IPS-20b (cell line): ENCODE measurements around the gene C11orf86.

Source experiments
- H3K27ac ChIP-seq: one replicate; pipeline ENCODE4 v1.5.1; 2013; ENCODE audit warnings: low read length
- H3K27me3 ChIP-seq: 2 replicates; pipeline ENCODE4 v1.6.1; 2013; ENCODE audit warnings: mild to moderate bottlenecking, low read length, inconsistent platforms; ENCODE audit not compliant: insufficient read depth
- H3K36me3 ChIP-seq: 2 replicates; pipeline ENCODE4 v1.6.1; 2013; ENCODE audit warnings: low read depth, mild to moderate bottlenecking, inconsistent platforms, low read length, moderate library complexity; ENCODE audit not compliant: insufficient read depth
- H3K4me1 ChIP-seq: 2 replicates; pipeline ENCODE4 v1.6.1; 2013; ENCODE audit warnings: mild to moderate bottlenecking, control low read depth, inconsistent platforms, low read length, moderate library complexity; ENCODE audit not compliant: insufficient read depth
- H3K4me3 ChIP-seq: 2 replicates; pipeline ENCODE4 v1.5.1; 2013; ENCODE audit warnings: mild to moderate bottlenecking, low read length, inconsistent platforms
- H3K9ac ChIP-seq: 2 replicates; pipeline ENCODE4 v1.6.1; 2013; ENCODE audit warnings: low read depth, mild to moderate bottlenecking, inconsistent platforms, low read length, moderate library complexity
- H3K9me3 ChIP-seq: 2 replicates; pipeline ENCODE4 v1.6.1; 2013; ENCODE audit warnings: mild to moderate bottlenecking, low read depth, low read length, inconsistent platforms; ENCODE audit not compliant: insufficient read depth

Gene C11orf86

DNA sequence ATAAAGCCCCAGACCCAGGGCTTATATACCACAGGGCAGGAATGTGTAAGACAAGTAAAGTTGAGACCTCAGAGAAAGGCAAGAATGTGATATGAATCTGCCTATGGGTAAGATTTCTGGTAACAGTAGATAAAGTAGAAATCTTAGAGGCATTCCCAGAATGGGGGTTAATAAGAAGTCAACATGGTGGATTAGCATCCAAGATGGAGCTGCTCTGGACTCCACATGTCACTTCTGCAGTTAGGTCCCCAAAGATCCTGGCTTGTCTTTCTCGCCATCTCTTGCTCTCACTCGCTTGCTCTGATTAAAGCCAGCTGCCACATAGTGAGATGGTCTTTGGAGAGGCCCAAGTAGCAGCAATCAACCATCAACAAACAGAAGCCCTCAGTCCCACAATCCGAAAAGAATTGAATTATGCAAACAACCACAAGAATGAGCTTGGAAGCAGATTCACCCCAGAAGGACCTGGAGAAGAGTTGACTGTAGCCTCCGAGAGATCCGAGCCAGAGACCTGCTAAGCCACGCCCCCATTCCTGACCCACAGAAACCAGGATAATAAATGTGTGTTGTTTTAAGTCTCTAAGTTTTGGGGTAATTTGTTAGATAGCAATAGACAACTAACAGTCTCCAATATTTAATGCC is 5.4 kb upstream of the C11orf86 start:
- no peaks in the 10 kb centered on the region for H3K9me3 ChIP-seq
- no peak overlapping the region for H3K4me3 ChIP-seq
- no peak overlapping the region for H3K27ac ChIP-seq
- no peaks in the 10 kb centered on the region for H3K36me3 ChIP-seq
- H3K27me3 ChIP-seq: no peaks in the 10 kb centered on the region
- no peaks in the 10 kb centered on the region for H3K4me1 ChIP-seq
- no peak overlapping the region for H3K9ac ChIP-seq

DNA sequence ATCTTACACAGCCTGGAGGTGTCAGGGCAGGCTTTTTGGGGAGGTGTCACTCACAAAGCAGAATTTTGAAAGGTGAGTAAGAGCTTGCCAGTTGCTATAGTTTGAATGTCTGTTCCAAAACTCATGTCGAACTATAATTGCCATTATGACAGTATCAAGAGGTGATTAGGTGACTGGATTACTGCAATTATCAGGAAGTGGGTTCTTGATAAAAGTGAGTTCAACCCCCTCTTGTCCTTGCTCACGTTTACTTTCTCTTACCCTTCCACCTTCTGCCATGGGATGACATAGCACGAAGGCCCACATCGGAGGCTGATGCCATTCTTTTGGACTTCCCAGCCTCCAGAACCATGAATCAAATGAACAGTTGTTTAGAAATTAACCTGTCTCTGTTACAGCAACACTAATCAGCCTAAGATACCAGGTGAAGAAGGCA is 4.7 kb upstream of the C11orf86 start:
- Histone ChIP-seq H3K9ac (no peak overlapping the region), H3K4me1 (no peaks in the 10 kb centered on the region), H3K4me3 (no peak overlapping the region), H3K27me3 (no peaks in the 10 kb centered on the region), H3K36me3 (no peaks in the 10 kb centered on the region), H3K9me3 (no peaks in the 10 kb centered on the region), H3K27ac (no peak overlapping the region)

DNA sequence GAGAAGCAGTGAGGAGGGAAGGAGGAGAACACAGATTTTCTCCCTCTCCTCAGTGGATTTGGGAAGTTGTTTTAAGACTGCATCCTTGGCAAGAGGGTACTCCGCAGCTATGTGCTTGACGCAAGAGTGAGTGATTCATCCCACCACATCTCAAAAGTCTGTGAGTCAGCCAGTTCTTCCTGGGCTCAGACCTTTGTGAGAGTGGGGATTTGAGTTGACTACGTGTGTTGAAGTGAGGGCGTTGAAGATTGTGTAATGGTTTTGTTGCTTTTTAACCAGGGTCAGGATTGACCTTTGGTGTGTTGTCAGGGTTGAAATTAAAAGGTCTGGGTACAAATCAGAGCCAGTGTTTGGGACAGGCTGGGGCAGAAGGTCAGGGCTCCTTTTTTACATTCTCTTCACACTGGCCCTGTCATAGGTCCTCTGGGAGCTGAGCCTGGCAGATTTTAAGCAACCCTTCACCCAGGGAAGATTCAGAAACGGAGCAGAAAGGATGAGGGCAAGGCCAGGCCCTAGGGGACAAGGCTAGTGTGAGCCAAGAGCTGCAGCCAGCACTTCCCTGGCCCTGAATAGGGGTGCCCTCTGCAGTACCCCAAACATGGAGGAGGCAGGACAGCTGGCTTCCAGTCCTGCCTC is 4.2 kb upstream of the C11orf86 start:
- H3K27ac ChIP-seq: no peak overlapping the region
- no peaks in the 10 kb centered on the region for H3K4me1 ChIP-seq
- H3K9ac ChIP-seq: no peak overlapping the region
- H3K27me3 ChIP-seq: no peaks in the 10 kb centered on the region
- no peaks in the 10 kb centered on the region for H3K9me3 ChIP-seq
- H3K36me3 ChIP-seq: no peaks in the 10 kb centered on the region
- H3K4me3 ChIP-seq: no peak overlapping the region

DNA sequence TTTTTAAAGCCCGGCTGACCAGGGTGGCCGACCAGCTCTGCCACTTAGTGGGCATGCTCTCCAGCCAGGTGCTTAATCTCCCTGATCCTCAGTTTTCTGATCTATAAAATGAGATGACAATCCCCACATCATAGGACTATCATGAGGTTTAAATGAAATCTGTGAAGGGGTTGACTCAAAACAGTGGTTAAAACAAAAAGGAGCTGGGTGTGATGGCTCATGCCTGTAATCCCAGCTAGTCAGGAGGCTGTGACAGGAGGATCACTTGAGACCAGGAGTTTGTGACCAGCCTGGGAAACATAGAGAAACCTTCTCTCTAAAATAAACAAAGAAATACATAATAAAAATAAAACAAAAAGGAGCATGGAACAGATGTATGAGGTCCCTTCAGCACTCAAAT is 3.6 kb upstream of the C11orf86 start:
- Histone ChIP-seq H3K9ac (no peak overlapping the region), H3K27me3 (no peaks in the 10 kb centered on the region), H3K4me3 (no peak overlapping the region), H3K4me1 (no peaks in the 10 kb centered on the region), H3K36me3 (no peaks in the 10 kb centered on the region), H3K9me3 (no peaks in the 10 kb centered on the region), H3K27ac (no peak overlapping the region)

DNA sequence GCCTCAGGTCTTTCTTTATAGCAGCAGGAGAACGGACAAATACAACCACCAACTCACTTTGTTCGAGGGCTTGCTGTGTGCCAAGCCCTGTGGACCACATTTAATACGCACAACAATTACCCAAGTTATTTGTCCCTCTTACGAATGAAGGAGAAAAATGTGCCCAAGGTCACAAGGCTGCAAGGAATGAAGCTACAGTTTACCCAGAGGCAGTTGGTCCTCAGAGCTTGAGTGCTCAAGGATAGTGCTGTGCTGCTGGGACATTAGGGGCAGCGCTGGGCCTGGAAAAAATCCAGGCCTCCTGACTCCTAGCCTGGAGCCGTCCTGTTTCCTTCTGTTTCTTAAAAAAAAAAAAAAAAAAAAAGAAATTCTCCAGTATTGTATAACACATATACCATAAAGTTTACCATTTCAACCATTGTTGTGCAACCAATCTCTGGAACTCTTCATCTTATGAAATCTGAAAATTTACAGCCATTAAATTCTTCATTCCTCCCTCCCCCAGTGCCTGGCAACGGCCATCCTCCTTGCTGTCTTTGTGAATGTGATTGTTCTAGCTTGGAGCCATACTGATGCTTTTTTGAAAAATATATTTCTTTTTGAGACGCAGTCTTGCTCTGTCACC is 1.0 kb upstream of the C11orf86 start:
- H3K9me3 ChIP-seq: 0 out of 2 replicates have a peak, but pooled peaks cover under 1% of the 10 kb centered on the region
- H3K9ac ChIP-seq: no peak overlapping the region
- no peak overlapping the region for H3K4me3 ChIP-seq
- no peaks in the 10 kb centered on the region for H3K4me1 ChIP-seq
- no peak overlapping the region for H3K27ac ChIP-seq
- H3K36me3 ChIP-seq: no peaks in the 10 kb centered on the region
- H3K27me3 ChIP-seq: no peaks in the 10 kb centered on the region

DNA sequence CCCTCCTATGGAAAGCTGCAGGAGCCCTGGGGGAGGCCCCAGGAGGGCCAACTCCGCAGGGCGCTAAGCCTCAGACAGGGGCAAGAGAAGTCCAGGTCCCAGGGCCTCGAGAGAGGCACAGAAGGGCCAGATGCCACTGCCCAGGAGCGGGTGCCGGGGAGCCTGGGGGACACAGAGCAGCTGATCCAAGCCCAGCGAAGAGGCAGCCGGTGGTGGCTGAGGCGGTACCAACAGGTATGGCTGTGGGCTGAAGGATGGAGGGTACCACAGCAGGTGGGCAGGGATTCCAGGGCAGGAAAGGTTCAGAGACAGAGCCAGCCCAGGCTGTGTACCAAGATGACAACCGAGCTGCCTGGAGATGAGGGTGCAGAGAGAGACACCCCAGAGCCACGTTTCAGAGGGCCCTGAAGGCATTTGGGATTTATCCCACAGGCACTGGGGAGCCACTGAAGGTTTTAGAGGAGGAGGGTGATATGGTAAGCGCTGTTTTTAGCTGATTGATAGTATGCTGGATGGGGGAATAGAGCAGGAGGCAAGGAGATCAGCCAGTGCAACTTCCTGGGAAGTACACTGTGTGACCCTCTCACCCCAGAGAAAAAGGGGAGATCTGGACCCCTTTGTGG is 412 bp downstream of the C11orf86 start:
- Histone ChIP-seq H3K4me1 (no peaks in the 10 kb centered on the region), H3K36me3 (no peaks in the 10 kb centered on the region), H3K9ac (no peak overlapping the region), H3K9me3 (peaks cover 7% of the 10 kb centered on the region; the same call in 1 of the 2 replicates), H3K27ac (no peak overlapping the region), H3K27me3 (no peaks in the 10 kb centered on the region), H3K4me3 (no peak overlapping the region)

DNA sequence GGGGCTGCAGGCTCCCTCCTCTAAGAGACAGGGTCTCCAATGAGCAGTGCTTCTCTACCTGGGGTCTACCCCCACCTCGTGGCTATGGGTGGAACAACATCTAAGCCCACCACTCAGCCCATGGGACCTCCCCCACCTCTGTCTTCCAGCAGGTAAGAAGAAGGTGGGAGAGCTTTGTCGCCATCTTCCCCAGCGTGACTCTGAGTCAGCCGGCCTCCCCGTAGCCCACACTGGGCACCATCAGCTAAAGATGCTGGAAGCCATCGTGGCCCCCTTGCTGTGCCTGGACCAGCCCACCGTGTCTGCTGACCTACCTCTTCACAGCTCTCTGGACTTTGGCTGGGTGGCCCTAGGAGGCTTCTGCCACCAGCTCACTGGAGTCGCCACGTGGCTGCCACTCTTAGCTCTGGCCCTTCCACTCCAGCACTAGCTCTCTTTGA is 944 bp downstream of the C11orf86 start:
- H3K9ac ChIP-seq: no peak overlapping the region
- H3K4me1 ChIP-seq: no peaks in the 10 kb centered on the region
- no peaks in the 10 kb centered on the region for H3K27me3 ChIP-seq
- no peak overlapping the region for H3K27ac ChIP-seq
- H3K36me3 ChIP-seq: no peaks in the 10 kb centered on the region
- peaks cover 7% of the 10 kb centered on the region; the same call in 1 of the 2 replicates for H3K9me3 ChIP-seq
- H3K4me3 ChIP-seq: no peak overlapping the region

DNA sequence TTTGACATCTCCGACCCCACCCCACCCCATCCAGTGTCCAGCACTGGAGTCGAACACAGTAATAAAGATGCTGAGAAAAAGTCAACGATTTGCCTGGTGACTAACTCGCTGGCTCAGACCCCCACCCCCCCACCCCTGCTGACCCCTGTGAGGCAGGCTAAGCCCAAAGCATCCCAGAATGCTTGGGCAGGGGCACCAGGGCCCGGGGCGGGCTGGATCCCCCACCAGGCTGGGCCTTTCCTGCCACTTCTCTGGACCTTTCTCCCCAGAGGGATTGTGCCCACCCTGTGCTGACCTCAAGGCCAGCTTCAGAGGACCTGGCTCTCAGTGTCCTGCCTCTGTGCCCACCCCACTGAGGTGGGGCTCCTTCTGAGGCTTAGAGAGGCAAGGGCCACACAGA is 1.8 kb downstream of the C11orf86 start:
- no peak overlapping the region for H3K9ac ChIP-seq
- no peak overlapping the region for H3K27ac ChIP-seq
- no peak overlapping the region for H3K4me3 ChIP-seq
- H3K36me3 ChIP-seq: no peaks in the 10 kb centered on the region
- no peaks in the 10 kb centered on the region for H3K27me3 ChIP-seq
- H3K4me1 ChIP-seq: no peaks in the 10 kb centered on the region
- H3K9me3 ChIP-seq: peaks cover 7% of the 10 kb centered on the region; the same call in 1 of the 2 replicates

DNA sequence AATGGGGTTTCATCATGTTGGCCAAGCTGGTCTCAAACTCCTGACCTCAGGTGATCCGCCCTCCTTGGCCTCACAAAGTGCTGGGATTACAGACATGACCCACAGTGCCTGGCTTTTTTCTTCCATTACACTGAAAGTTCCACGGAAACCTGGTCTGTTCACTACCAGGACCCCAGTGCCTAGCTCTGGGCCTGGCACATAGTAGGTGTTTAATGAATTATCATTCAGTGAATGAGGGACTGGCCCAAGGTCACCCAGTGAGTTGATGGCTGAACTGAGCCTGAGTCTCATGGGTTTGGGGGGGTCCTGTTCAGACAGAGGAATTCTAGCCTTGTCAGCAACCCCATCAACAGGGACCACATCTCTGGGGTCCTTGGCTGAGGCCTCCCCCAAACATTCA is 3.1 kb downstream of the C11orf86 start:
- H3K27me3 ChIP-seq: no peaks in the 10 kb centered on the region
- H3K4me3 ChIP-seq: no peak overlapping the region
- no peaks in the 10 kb centered on the region for H3K36me3 ChIP-seq
- peaks cover 7% of the 10 kb centered on the region; the same call in 1 of the 2 replicates for H3K9me3 ChIP-seq
- no peak overlapping the region for H3K9ac ChIP-seq
- no peak overlapping the region for H3K27ac ChIP-seq
- H3K4me1 ChIP-seq: no peaks in the 10 kb centered on the region

DNA sequence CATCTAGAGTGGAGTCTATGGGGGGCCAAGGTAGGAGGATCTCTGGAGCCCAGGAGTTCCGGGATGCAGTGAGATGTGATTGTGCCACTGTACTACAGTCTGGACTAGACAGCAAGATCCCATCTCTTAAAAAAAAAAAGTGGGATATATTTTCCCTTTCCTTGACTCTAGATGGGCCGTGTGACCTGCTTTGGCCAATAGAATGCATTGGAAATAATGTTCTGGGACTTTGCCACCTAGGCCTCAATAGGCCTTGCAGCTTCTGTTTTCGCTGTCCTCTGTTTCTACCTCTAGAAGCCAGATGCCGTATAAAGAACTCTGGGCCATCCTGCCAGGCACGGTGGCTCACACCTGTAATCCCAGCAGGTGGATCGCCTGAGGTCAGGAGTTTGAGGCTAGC is 3.6 kb downstream of the C11orf86 start:
- Histone ChIP-seq H3K36me3 (no peaks in the 10 kb centered on the region), H3K9ac (no peak overlapping the region), H3K27ac (no peak overlapping the region), H3K9me3 (peaks cover 7% of the 10 kb centered on the region; the same call in 1 of the 2 replicates), H3K4me3 (no peak overlapping the region), H3K4me1 (no peaks in the 10 kb centered on the region), H3K27me3 (no peaks in the 10 kb centered on the region)

DNA sequence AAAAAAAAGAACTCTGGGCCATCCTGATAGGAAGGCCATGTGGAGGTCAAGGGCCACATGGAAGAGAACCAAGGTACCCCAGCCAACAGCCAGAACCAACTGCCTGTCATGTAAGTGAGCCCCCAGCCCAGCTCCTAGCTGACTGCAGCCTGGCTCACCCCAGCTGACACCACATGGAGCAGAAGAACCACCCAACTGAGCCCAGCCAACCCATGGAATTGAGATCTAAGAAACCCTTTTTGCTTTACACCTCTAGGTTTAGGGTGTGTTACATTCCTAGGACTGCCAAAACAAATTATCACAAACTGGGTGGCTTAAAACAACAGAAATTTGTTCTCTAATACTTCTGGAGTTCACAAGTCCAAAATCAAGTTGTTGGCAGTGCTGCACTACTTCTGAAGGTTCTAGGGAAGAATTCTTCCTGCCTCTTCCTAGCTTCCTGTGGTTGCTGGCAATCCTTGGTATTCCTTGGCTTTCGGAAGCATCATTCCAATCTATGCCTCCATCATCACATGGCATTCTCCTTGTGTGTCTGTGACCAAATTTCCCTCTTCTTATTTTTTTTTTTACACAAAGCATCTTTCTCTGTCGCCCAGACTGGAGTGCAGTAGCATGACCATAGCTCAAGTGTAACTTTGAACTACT is 4.4 kb downstream of the C11orf86 start:
- Histone ChIP-seq H3K27me3 (no peaks in the 10 kb centered on the region), H3K27ac (no peak overlapping the region), H3K9ac (no peak overlapping the region), H3K4me1 (no peaks in the 10 kb centered on the region), H3K4me3 (no peak overlapping the region), H3K9me3 (peaks cover 7% of the 10 kb centered on the region; the same call in 1 of the 2 replicates), H3K36me3 (no peaks in the 10 kb centered on the region)
